Ecto neural progenitor cell (in vitro differentiated cells): ENCODE measurements around the gene RTN4R.
"Not testable (repeated sequence)": the region's sequence is repeated elsewhere in the genome, so short reads cannot be mapped to it uniquely, and the experiment has no call there.

ENCODE experiments used
- DNase-seq: peaks from one replicate; pipeline ENCODE4 v3.0.0-alpha.2; 2018; ENCODE audit warnings: low spot score

RTN4R gene

DNA sequence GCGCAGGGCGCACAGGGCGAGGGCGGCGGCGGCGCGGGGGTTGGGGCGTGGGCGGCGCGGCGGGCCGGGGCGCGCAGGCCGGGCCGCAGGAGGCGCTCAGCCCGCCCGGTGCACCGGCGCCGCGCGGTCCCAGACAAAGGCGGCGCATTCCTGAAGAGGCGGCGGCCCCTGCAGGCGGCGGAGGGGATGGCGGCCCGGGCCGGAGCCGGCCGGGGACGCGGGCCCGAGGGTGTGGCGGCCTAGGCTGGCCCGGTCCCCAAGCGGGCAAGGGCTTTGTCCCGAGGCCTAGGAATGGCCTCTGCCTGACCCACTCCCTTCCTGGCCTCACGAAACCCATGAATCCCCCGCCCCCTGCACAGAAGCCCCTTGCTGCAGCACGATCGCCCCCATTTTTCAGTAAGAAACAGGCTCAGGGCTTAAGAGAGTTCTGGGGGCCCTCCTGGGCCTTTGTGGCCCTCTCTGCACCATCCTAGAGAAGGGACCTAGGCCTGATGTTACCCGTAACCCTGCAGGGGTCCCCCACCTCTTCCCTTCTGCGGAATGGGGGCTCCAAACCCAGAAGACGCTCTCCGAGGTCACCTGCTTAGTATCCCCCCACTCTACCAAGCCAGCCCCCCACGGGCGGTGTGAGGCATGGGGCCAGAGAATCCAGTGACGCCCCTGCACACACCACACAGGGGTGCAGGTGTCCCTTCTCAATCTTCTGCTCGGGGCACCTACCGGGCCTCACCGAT lies at the start of gene RTN4R:
Gene RTN4R (minus strand): TSS at position 40 of the 734 bp plus-strand sequence. CDS start 226 bp downstream, outside the sequence.
- peak; percentile 85 for DNase-seq

- DNase-seq: peak; percentile 46
Measured at GRCh38 chr22:20317402-20318042, 49.4 kb upstream of the RTN4R start.

- peak; percentile 40 for DNase-seq
Measured at GRCh38 chr22:20316844-20317401, 48.8 kb upstream of the RTN4R start.

- peak; percentile 38 for DNase-seq
Measured at GRCh38 chr22:20316217-20316843, 48.2 kb upstream of the RTN4R start.

GRCh38 chr22:20315337-20316216 lies 47.5 kb upstream of the RTN4R start:
- peak; percentile 44 for DNase-seq

- peak; percentile 9 for DNase-seq
Measured at GRCh38 chr22:20314741-20315336, 46.7 kb upstream of the RTN4R start.

- DNase-seq: peak; percentile 12
Measured at GRCh38 chr22:20314206-20314605, 46.1 kb upstream of the RTN4R start.

- peak; percentile 52 for DNase-seq
Measured at GRCh38 chr22:20313306-20314077, 45.4 kb upstream of the RTN4R start.

DNA sequence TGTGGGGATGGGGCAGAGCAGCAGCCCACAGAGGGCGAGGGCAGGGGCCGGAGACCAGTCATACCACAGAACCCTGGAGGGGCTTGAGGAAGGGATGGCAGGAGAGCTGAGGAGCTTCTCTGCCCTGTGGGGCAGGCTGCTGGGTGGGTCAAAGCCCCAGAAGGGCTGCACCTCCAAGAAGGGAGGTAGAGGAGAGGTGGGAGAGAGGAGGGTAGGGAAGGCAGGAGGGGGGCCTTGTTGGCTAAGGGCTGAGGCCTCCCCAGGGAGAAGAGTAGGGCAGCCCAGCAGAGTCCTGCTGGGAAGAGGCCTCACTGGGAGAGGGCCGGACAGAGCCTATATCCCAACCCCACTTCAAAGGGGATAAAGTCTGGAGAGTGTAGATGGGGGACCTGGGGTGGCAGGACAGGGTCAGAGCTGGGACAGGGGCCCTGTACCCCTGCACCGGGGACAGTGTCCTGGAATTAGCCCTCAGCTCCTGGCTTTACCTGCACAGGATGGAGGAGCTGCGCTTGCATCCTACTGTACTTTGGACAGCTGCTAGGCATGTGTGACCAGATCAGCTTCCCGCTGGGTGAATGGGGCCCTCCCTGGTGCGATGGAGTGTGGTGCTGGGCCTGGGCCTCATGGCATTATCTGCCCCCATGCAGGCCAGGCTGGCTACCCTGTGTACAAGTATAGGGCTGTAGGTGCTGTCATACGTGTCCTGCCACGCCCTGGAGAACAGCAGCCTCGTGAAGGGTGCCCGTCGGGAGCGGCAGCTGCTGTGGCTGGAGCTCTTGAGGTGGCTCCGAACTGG lies 44.5 kb upstream of the RTN4R start:
- DNase-seq: peak; percentile 38

GRCh38 chr22:20311249-20312062 lies 43.3 kb upstream of the RTN4R start:
- DNase-seq: peak; percentile 33

- not testable (repeated sequence) for DNase-seq
Measured at GRCh38 chr22:20310773-20311172, 42.7 kb upstream of the RTN4R start.

DNA sequence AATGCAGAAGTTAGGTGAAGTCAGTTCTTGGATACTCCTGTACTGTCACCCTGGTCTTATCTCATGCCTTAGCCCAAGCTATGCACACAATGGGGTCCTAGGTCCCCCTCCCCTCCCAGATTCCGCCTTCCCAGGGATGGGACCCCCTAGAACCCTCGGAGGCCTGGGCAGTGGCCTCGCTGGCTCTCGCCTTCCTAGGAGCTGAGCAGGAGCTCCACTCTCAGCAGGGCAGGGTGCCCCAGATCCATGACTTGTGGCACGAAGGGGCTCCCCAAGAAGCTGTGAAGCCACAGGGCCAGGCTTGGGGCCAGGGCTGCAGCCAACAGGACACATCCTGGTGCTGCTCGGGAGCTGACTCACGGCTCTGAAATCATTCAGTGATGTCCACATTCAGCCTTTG lies 42.1 kb upstream of the RTN4R start:
- not testable (repeated sequence) for DNase-seq

DNA sequence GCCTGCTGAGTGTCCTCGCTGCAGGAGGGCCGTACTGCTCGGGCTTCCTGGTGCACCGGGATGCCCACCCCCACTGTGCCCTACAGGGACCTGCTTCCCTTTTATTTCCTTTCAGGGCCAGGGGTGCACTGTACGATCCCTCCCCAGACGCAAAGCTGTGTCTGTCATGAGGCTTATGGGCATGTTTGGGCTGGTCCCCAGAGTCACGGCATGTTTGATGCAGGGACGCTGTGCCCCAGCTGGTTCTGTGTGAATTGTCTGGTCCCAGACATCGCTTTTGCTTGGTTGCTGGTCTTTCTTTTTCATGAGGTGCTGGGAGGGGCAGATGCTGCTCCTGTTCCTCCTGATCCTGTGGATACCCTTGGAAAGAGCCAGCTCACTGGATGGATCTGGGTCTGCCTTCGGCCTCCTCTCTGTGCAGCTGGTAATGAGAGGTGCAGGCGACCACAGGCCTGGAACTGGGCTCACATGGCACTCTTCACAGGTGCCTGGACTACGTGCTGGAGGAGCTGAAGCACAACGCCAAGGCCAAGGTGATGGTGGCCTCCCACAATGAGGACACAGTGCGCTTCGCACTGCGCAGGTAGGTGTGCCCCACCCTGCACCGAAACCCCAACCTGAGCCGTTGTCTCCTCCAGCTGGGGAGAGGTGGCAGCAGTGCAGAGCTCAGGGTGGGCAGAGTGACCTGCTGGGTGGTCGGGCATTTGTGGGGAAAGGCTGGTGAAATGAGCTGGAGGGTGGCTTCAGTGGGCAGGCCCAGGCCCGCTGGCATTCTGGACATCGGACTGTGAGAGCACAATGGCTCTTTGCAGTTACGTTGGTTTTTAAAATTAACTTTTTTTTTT lies 40.9 kb upstream of the RTN4R start:
- DNase-seq: not testable (repeated sequence)

- DNase-seq: not testable (repeated sequence)
Measured at GRCh38 chr22:20307448-20308447, 39.6 kb upstream of the RTN4R start.

- DNase-seq: not testable (repeated sequence)
Measured at GRCh38 chr22:20306646-20307447, 38.7 kb upstream of the RTN4R start.
